ENCODE data around the gene SLC35F4. TPM values are rescaled to one million over a fixed set of nuclear protein-coding genes. Genes with fewer than 3 reads are reported as not detected.
"Not testable (repeated sequence)": the region's sequence is repeated elsewhere in the genome, so short reads cannot be mapped to it uniquely, and the experiment has no call there.

SLC35F4 gene
- total RNA-seq, 1 donor from 2014 or later: not detected

GRCh38 chr14:57725399-57726077, 140.4 kb downstream of the SLC35F4 start:
- no peak for DNase-seq

DNA sequence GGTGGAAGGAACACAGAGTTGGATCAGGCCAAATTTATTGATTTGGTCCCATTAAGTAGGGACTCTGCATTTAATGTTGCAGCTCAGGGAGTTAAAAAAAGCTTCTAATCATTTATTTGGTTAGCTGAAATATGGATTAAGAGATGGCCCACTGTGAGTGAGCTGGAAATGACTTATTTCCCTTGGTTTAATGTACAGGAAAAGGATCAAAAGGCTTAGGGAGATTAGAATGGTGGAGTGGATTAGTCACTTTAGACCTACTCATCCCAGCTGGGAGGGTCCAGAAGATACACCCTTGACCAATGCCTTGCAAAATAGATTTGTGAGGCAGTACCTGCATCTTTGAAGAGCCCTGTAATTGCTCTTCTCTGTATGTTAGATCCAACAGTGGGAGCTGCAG, 143.8 kb downstream of the SLC35F4 start:
- DNase-seq: not testable (repeated sequence)

- DNase-seq: no peak
Measured at GRCh38 chr14:57714487-57714931, 151.4 kb downstream of the SLC35F4 start.

- no peak for DNase-seq
Measured at GRCh38 chr14:57712698-57713097, 153.2 kb downstream of the SLC35F4 start.

- no peak for DNase-seq
Measured at GRCh38 chr14:57712102-57712501, 153.8 kb downstream of the SLC35F4 start.

DNA sequence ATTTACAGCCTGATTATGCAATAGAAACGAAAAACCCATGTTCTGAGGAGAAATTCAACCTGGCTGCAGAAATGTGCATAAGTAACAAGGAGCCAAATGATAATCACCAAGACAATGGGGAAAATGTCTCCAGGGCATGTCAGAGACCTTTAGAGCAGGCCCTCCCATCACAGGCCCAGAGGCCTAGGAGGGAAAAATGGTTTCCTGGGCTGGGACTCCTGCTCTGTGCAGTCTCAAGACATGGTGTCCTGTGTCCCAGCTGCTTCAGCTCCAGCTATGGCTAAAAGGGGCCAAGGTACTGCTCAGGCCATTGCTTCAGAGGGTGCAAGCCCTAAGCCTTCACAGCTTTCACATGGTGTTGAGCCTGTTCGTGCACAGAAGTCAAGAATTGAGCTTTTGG, 156.0 kb downstream of the SLC35F4 start:
- DNase-seq: no peak

GRCh38 chr14:57709086-57709485, 156.8 kb downstream of the SLC35F4 start:
- DNase-seq: not testable (repeated sequence)

DNA sequence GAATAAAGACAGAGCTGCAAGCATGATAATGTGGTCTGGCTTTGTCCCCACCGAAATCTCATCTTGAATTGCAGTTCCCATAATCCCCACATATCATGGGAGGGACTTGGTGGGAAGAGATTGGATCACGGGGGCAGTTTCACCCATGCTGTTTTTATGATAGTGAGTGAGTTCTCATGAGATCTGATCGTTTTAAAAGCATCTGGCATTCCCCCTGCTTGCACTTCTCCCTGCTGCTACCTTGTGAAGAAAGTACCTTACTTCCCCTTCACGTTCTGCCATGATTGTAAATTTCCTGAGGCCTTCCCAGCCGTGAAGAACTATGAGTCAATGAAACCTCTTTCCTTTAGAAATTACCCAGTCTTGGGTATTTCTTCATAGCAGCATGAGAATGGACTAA, 158.7 kb downstream of the SLC35F4 start:
- DNase-seq: no peak

- DNase-seq: no peak
Measured at GRCh38 chr14:57704763-57705162, 161.1 kb downstream of the SLC35F4 start.

- no peak for DNase-seq
Measured at GRCh38 chr14:57699947-57700346, 165.9 kb downstream of the SLC35F4 start.

DNA sequence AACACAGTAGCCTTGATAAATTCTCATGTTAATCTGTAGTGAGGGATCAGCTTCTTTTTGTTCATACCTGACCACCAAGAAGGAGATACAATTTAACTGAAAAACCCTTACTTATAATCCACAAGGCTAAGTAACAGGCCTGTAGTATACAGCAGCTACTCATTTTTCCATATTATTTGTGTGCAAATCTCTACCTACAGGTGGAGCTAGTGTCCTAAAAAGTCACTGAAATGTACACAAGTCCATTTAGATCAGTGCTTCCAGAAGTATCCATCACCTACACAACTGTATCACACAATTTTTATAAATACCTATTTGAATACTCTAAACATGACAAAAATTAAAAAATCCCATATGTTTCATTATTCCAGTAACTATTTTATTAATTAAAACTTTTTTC, 173.2 kb downstream of the SLC35F4 start:
- peak; percentile 24 for DNase-seq

DNA sequence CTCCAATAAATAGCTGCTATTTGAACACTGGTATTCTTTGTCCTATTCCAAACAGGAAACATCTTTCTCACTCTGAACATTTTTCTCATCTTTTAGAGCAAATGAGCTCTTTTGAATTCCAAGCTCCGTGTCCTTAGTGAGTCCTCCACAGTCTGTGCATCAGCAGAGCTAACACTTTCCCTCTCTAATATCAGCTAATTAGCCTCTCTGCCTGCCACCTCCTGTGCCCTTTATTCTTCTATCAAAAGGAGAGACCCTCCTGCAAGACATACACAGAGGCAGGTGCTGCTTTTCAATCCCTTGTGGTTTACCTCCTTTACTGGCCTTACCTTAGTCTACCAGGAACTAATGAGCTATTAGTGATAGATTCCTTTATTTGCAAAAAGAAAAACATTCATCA, 178.5 kb downstream of the SLC35F4 start:
- no peak for DNase-seq

DNA sequence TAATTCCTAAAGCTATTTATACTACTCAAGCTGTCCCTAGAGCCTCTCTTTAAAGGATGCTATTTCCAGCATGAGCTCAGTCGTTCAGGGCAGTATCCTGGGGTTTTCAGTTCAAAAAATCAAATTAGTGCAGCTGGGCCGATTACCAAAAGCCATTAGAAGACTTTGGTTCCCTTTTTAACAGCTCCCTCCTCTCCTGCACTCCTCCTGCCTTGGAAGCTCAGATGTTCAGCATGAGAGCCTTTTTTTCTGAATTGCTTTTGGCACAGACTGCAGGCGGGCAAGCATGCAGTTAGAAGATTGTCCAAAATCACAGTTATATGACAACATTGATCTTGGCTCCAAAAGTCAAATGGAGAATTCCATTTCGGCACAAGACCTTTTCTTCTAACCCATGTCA, 179.6 kb downstream of the SLC35F4 start:
- peak; percentile 19 for DNase-seq

DNA sequence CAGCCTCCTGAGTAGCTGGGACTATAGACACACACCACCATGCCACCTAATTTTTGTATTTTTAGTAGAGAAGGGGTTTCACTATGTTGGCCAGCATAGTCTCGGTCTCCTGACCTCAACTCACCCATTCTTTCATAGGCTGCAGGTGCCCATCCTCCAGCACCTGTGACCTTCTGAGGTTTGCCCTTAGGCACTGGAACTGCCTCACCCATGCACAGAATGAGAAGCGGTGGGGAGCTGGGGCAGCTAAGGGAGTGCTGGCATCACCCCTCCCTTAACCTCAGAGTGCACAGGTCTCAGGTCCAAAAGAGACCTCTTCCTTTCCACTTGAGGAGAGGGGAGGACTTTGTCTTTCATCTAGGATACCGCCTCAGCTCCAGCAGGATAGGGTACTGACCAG, 194.9 kb downstream of the SLC35F4 start:
- DNase-seq: no peak

GRCh38 chr14:57660208-57660607, 205.7 kb downstream of the SLC35F4 start:
- DNase-seq: peak; percentile 33

DNA sequence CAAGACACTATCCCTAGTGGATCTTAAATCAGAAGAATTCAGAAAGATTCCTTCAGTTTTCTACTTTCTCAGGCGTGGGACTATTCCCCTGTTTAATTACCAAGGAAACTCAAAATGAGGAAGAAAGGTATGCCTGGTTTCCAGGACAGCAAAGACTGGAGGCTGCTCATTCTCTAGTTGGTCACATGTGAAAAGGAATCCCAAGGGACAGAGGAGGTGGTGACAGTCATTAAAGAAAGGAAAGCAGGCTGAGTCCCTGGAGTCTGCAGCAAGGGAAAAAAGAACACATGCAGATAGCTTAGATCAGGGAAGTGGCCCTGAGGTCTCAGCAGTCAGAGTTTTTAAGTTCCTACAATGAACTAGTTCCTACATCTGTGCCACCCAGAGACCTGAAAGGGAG, 206.8 kb downstream of the SLC35F4 start:
- no peak for DNase-seq

- no peak for DNase-seq
Measured at GRCh38 chr14:57657487-57657886, 208.4 kb downstream of the SLC35F4 start.

- no peak for DNase-seq
Measured at GRCh38 chr14:57656853-57657252, 209.0 kb downstream of the SLC35F4 start.

DNA sequence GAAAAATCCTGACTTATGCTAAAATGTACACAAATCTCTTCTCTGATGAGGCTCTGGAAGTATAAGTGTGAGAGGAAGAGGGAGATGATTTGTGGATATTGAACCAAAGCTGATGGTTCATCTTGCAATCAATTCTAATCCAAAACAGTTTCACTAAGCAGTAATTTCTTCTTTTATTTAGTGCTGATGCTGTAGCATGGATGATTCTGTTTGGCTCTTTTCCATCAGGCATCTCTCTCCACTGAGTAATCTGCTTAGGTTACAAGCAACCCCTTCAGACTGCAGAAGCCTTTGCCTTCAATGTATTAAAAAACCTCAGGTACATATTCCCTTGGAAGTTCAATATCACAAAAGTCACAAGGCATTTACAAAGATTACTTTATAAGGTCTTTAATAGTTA, 213.1 kb downstream of the SLC35F4 start:
- no peak for DNase-seq

GRCh38 chr14:57641776-57642175, 224.1 kb downstream of the SLC35F4 start:
- DNase-seq: no peak

- DNase-seq: no peak
Measured at GRCh38 chr14:57640036-57640435, 225.9 kb downstream of the SLC35F4 start.

- DNase-seq: no peak
Measured at GRCh38 chr14:57637901-57638300, 228.0 kb downstream of the SLC35F4 start.

- no peak for DNase-seq
Measured at GRCh38 chr14:57634335-57634734, 231.6 kb downstream of the SLC35F4 start.

DNA sequence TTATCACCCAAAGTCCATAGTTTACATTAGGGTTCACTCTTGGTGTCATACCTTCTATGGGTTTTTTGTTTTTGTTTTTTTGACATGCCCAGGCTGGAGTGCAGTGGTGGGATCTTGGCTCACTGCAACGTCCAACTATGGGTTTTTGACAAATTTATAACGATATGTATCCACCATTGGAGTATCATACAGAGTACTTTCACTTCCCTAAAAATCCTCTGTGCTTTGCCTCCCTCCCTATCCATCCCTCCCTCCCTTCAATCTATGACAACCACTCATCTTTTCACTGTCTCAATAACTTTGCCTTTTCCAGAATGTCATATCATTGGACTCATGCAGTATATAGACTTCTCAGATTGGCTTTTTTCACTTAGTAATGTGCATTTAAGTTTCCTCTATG, 233.2 kb downstream of the SLC35F4 start:
- no peak for DNase-seq

GRCh38 chr14:57617510-57617909, 248.4 kb downstream of the SLC35F4 start:
- no peak for DNase-seq

Data from tongue (tissue), 2 donors.